GM23338 (cell line): ENCODE results near the gene DPEP3. TPM values are rescaled to one million over a fixed set of nuclear protein-coding genes. Genes with fewer than 3 reads are reported as not detected.

Experiments
- ATAC-seq: fragments of 200-7000 bp; cut with Tn5 transposase; 3 replicates; pipeline ENCODE4 v1.9.1; 2020
- DNase-seq: peaks from one replicate; pipeline ENCODE4 v3.0.0-alpha.2; 2015; ENCODE audit warnings: low spot score
- H2AFZ ChIP-seq: fragments of 200-600 bp; sonication (generic); 2 replicates; pipeline ENCODE4 v1.8.0; 2016; ENCODE audit warnings: antibody characterized with exemption, mild to moderate bottlenecking, moderate library complexity
- H3F3A ChIP-seq: fragments of 200-600 bp; sonication (generic); replicated peaks from 2 replicates; pipeline ENCODE4 v1.8.0; 2017; ENCODE audit warnings: antibody characterized with exemption, mixed run types, low read depth
- H3K27ac ChIP-seq: fragments of 200-600 bp; sonication (generic); 2 replicates; pipeline ENCODE4 v1.6.1; 2016; ENCODE audit warnings: low read depth
- H3K27me3 ChIP-seq: fragments of 200-600 bp; sonication (generic); 2 replicates; pipeline ENCODE4 v1.8.0; 2016; ENCODE audit warnings: mild to moderate bottlenecking, mixed run types, moderate library complexity; ENCODE audit not compliant: insufficient read depth
- H3K36me3 ChIP-seq: fragments of 200-600 bp; sonication (generic); 2 replicates; pipeline ENCODE4 v1.8.0; 2016; ENCODE audit warnings: mild to moderate bottlenecking; ENCODE audit not compliant: insufficient read depth
- H3K4me1 ChIP-seq: fragments of 200-600 bp; sonication (generic); 2 replicates; pipeline ENCODE4 v1.8.0; 2016; ENCODE audit warnings: mild to moderate bottlenecking, moderate library complexity; ENCODE audit not compliant: insufficient read depth
- H3K4me2 ChIP-seq: fragments of 200-600 bp; sonication (generic); 2 replicates; pipeline ENCODE4 v1.7.1; 2017; ENCODE audit warnings: mixed run types
- H3K4me3 ChIP-seq: fragments of 200-600 bp; sonication (generic); 2 replicates; pipeline ENCODE4 v1.6.1; 2016; ENCODE audit warnings: mixed run types
- H3K79me2 ChIP-seq: fragments of 200-600 bp; sonication (generic); replicated peaks from 2 replicates; pipeline ENCODE4 v1.8.0; 2017; ENCODE audit warnings: mild to moderate bottlenecking; ENCODE audit not compliant: insufficient read depth
- H3K9me2 ChIP-seq: fragments of 200-600 bp; sonication (generic); 2 replicates; pipeline ENCODE4 v1.8.0; 2017; ENCODE audit not compliant: insufficient read depth
- H4K20me1 ChIP-seq: fragments of 200-600 bp; sonication (generic); replicated peaks from 2 replicates; pipeline ENCODE4 v1.8.0; 2017; ENCODE audit warnings: mild to moderate bottlenecking; ENCODE audit not compliant: insufficient read depth
- H3K27ac Mint-ChIP-seq: 2 replicates; pipeline ENCODE4 v1.8.0; 2020; ENCODE audit warnings: inconsistent platforms, mild to moderate bottlenecking, moderate library complexity, mixed read lengths
- H3K27me3 Mint-ChIP-seq: 3 replicates; pipeline ENCODE4 v1.8.0; 2022; ENCODE audit warnings: low read depth, mild to moderate bottlenecking, moderate library complexity, mixed read lengths, inconsistent platforms; ENCODE audit not compliant: insufficient read depth, poor library complexity
- H3K36me3 Mint-ChIP-seq: 3 replicates; pipeline ENCODE4 v1.8.0; 2021; ENCODE audit warnings: low read depth, mild to moderate bottlenecking, inconsistent platforms, moderate library complexity, mixed read lengths
- H3K4me1 Mint-ChIP-seq: 3 replicates; pipeline ENCODE4 v1.8.0; 2020; ENCODE audit warnings: mild to moderate bottlenecking, inconsistent platforms, mixed read lengths
- H3K4me3 Mint-ChIP-seq: 3 replicates; pipeline ENCODE4 v1.8.0; 2021; ENCODE audit warnings: moderate library complexity, mild to moderate bottlenecking, inconsistent platforms, mixed read lengths
- H3K9me3 Mint-ChIP-seq: 3 replicates; pipeline ENCODE4 v1.8.0; 2020; ENCODE audit warnings: moderate library complexity, mild to moderate bottlenecking, inconsistent platforms, mixed read lengths
- ETS1 ChIP-seq: IDR thresholded peaks from 2 replicates; pipeline ENCODE4 v1.6.1; 2016; ENCODE audit warnings: antibody characterized with exemption
- STAT1 ChIP-seq: IDR thresholded peaks from one replicate; pipeline ENCODE4 v1.6.1; 2016; ENCODE audit warnings: antibody characterized with exemption; ENCODE audit not compliant: unreplicated experiment
- ZNF462 ChIP-seq: fragments of 250-450 bp; sonication (Bioruptor Pico); IDR thresholded peaks from 2 replicates; pipeline ENCODE4 v1.5.0; 2020; ENCODE audit warnings: mild to moderate bottlenecking, moderate library complexity
- polyA plus RNA-seq: library from polyadenylated mRNA; unstranded; fragments of >200 nt; fragmentation: Nextera tagmentation; extraction: Ambion mirVana; gene quantifications from 2 replicates; pipeline ENCODE4 v1.2.1, GENCODE V29; 2016
- total RNA-seq: library from RNA; depleted of rRNA; stranded (reverse); fragments of >200 nt; shearing (Covaris generic); gene quantifications from 2 replicates; pipeline ENCODE4 v1.2.3, GENCODE V29; 2014
- TF ChIP-seq, protein P1 (sequence below), 2 experiments: fragments of 200-600 bp in 1 of 2; sonication (generic) in 1 of 2; conservative IDR thresholded peaks; 2 replicates each; pipeline versions ENCODE4 v1.5.1 to v1.6.1; 2016 to 2017; ENCODE audit warnings: antibody characterized with exemption in 2 of 2, low read depth in 2 of 2, mild to moderate bottlenecking in 2 of 2, moderate library complexity in 1 of 2

Gene DPEP3
- total and polyA plus RNA-seq, 2 experiments from 2014 or later, result 8.8 to 18.4 TPM

DNA sequence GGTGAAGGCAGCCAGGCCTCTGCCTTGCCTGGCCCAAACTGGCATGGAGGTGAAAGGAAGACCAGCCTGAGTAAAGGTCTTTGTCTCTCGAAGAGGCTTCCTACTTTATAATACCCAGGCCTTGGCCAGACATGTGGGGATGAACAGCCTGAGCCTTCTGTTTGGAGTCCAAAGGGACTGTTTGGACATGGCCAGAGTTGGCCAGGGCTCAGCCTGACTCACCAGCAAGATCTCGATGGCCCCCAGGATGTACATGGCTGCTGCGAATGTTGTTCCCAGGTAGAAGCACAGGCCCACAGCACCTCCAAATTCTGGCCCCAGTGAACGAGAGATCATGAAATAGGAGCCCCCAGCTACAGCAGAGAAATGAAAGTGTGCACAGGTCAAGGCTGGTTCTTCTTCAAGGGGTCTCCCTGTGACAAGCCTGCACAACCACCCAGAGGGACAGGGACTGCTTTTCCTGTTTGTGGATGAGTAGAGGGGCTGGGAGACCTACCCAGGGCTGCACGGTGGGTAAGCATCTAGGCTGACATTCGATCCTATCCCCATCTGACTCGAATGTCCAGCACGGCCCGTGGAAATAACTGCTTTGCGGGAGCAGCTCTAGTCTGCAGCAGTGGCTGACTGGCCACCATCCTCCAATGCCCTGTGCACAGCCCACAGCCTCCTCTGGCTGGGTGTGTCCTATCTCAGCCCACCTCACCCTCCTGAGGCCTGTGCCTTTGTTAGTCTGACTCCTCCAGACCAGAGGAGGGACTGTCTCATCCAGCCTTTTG, 25.7 kb downstream of the DPEP3 start (continued):
- TF ChIP-seq ZNF462 (CRISPR knock-in tag) (no peak), STAT1 (no peak)
- TF ChIP-seq, protein P1, sequence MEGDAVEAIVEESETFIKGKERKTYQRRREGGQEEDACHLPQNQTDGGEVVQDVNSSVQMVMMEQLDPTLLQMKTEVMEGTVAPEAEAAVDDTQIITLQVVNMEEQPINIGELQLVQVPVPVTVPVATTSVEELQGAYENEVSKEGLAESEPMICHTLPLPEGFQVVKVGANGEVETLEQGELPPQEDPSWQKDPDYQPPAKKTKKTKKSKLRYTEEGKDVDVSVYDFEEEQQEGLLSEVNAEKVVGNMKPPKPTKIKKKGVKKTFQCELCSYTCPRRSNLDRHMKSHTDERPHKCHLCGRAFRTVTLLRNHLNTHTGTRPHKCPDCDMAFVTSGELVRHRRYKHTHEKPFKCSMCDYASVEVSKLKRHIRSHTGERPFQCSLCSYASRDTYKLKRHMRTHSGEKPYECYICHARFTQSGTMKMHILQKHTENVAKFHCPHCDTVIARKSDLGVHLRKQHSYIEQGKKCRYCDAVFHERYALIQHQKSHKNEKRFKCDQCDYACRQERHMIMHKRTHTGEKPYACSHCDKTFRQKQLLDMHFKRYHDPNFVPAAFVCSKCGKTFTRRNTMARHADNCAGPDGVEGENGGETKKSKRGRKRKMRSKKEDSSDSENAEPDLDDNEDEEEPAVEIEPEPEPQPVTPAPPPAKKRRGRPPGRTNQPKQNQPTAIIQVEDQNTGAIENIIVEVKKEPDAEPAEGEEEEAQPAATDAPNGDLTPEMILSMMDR (conservative IDR thresholded peaks at IDR 0.05; ENCODE audit: low read depth in 2 of 2), result no peak

GRCh38 chr16:67953641-67954375, 26.5 kb downstream of the DPEP3 start:
- H3K27ac Mint-ChIP-seq, result no peak overlapping the region
- Histone ChIP-seq H2AFZ (no peak overlapping the region), H3K9me2 (no peaks in the 10 kb centered on the region), H3K4me2 (no peak overlapping the region), H3F3A (no peaks in the 10 kb centered on the region), H4K20me1 (peaks cover 3% of the 10 kb centered on the region; the same call in 1 of the 2 replicates), H3K27ac (no peak overlapping the region), H3K36me3 (peaks cover 6% of the 10 kb centered on the region; the same call in 1 of the 2 replicates), H3K79me2 (no peaks in the 10 kb centered on the region), H3K4me3 (no peak overlapping the region), H3K27me3 (no peaks in the 10 kb centered on the region), H3K4me1 (no peaks in the 10 kb centered on the region)
- DNase-seq, result no peak
- no peak overlapping the region for H3K4me3 Mint-ChIP-seq
- ATAC-seq, result no peak
- no peaks in the 10 kb centered on the region for H3K9me3 Mint-ChIP-seq
- H3K27me3 Mint-ChIP-seq, result peaks cover 3% of the 10 kb centered on the region
- H3K4me1 Mint-ChIP-seq, result no peaks in the 10 kb centered on the region; the same call in 2 of the 3 replicates
- peaks cover 37% of the 10 kb centered on the region for H3K36me3 Mint-ChIP-seq
- no peak for TF ChIP-seq ETS1
